ENCODE data around the gene SYNPO.

- no peak for TF ChIP-seq CTCF (IDR thresholded peaks at IDR 0.05; ENCODE audit: low read depth, low read length, poor library complexity, severe bottlenecking)
- no peak for TF ChIP-seq EZH2phosphoT487 (IDR thresholded peaks at IDR 0.05; ENCODE audit: borderline replicate concordance, low read length)
Measured at GRCh38 chr5:150593996-150594395, 46.5 kb upstream of the SYNPO start.

Measured in DOHH2 (cell line).